MM.1S (cell line): ENCODE measurements around the gene HSF2.

Experiments
- DNase-seq: peaks from one replicate; pipeline ENCODE4 v3.0.0-alpha.2; 2015
- H2AFZ ChIP-seq: fragments of 300-600 bp; sonication (generic); 2 replicates; pipeline ENCODE4 v1.6.0; 2016; ENCODE audit warnings: antibody characterized with exemption, low read length
- H3F3A ChIP-seq: fragments of 300-600 bp; sonication (generic); 2 replicates; pipeline ENCODE4 v1.6.1; 2016; ENCODE audit warnings: mild to moderate bottlenecking, antibody characterized with exemption, low read length, moderate library complexity, mixed read lengths; ENCODE audit not compliant: insufficient read depth
- H3K27ac ChIP-seq: fragments of 300-600 bp; sonication (generic); 2 replicates; pipeline ENCODE4 v1.5.1; 2016; ENCODE audit warnings: mild to moderate bottlenecking, low read length
- H3K27me3 ChIP-seq: fragments of 300-600 bp; sonication (generic); replicated peaks from 2 replicates; pipeline ENCODE4 v1.6.0; 2016; ENCODE audit warnings: low read length; ENCODE audit not compliant: insufficient read depth
- H3K36me3 ChIP-seq: fragments of 300-600 bp; sonication (generic); replicated peaks from 2 replicates; pipeline ENCODE4 v1.6.1; 2016; ENCODE audit warnings: mild to moderate bottlenecking, low read length, mixed read lengths; ENCODE audit not compliant: insufficient read depth
- H3K4me1 ChIP-seq: fragments of 300-600 bp; sonication (generic); 2 replicates; pipeline ENCODE4 v1.6.1; 2016; ENCODE audit warnings: low read length, mixed read lengths
- H3K4me2 ChIP-seq: fragments of 300-600 bp; sonication (generic); 2 replicates; pipeline ENCODE4 v1.6.0; 2016; ENCODE audit warnings: low read depth, low read length
- H3K4me3 ChIP-seq: fragments of 300-600 bp; sonication (generic); 2 replicates; pipeline ENCODE4 v1.5.1; 2016; ENCODE audit warnings: low read length, mixed read lengths
- H3K79me2 ChIP-seq: fragments of 300-600 bp; sonication (generic); 2 replicates; pipeline ENCODE4 v1.6.1; 2016; ENCODE audit warnings: mixed run types, low read length, mixed read lengths
- H3K9ac ChIP-seq: fragments of 300-600 bp; sonication (generic); 2 replicates; pipeline ENCODE4 v1.6.1; 2016; ENCODE audit warnings: low read length, mixed read lengths
- H3K9me2 ChIP-seq: fragments of 300-600 bp; sonication (generic); replicated peaks from 2 replicates; pipeline ENCODE4 v1.6.1; 2016; ENCODE audit warnings: mild to moderate bottlenecking, low read length, mixed read lengths; ENCODE audit not compliant: insufficient read depth
- H3K9me3 ChIP-seq: fragments of 300-600 bp; sonication (generic); replicated peaks from 2 replicates; pipeline ENCODE4 v1.6.1; 2016; ENCODE audit warnings: mild to moderate bottlenecking, low read length, mixed read lengths; ENCODE audit not compliant: insufficient read depth
- H4K20me1 ChIP-seq: fragments of 300-600 bp; sonication (generic); 2 replicates; pipeline ENCODE4 v1.6.1; 2016; ENCODE audit warnings: mild to moderate bottlenecking, low read length, moderate library complexity, mixed read lengths; ENCODE audit not compliant: insufficient read depth
- CTCF ChIP-seq: fragments of 300-600 bp; sonication (generic); IDR thresholded peaks from 2 replicates; pipeline ENCODE4 v1.5.1; 2016; ENCODE audit warnings: antibody characterized with exemption, low read length, mixed read lengths
- EZH2 ChIP-seq: fragments of 300-600 bp; sonication (generic); optimal IDR thresholded peaks from 2 replicates; pipeline ENCODE3; 2017; ENCODE audit warnings: low read depth, mild to moderate bottlenecking, antibody characterized with exemption, low read length, mixed read lengths
- EZH2phosphoT487 ChIP-seq: fragments of 300-600 bp; sonication (generic); IDR thresholded peaks from 2 replicates; pipeline ENCODE4 v1.6.1; 2018; ENCODE audit warnings: antibody characterized with exemption, low read length

HSF2 gene

DNA sequence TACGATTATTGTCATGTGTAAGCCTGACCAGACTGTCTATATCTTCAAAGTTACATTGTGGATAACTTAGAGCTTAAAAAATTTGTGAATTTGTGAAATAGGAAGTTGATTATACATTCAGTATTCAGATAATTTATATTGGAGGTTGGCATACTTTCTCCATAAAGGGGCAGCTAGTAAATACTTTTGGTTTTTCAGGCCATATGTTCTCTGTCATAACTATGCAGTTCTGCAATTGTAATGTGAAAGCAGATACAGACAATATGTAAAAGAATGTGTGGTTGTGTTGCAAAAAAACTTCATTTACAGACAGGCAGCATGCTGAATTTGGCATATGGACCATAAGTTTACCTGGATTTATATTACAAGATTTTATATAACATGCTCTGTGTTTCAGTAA lies 29.3 kb downstream of the HSF2 start:
- no peak for TF ChIP-seq CTCF
- TF ChIP-seq EZH2phosphoT487 = no peak
- no peak for TF ChIP-seq EZH2

DNA sequence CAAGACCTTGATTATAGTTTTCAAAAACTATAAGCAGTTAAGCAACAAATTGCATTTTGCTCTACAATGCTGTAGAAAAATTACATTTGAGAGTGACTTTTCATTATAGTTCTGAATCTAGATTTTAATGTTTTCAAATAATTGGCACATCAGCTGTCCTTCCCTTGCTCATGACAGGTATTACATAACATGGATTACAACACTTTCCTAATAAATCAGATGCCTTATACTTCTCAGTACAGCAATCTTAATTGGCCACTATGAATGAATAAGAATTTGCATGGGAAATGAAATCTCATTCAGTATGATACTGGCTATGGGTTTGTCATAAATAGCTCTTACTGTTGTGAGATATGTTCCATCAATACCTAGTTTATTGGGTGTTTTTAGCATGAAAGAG lies 29.9 kb downstream of the HSF2 start:
- Histone ChIP-seq H2AFZ (no peak overlapping the region), H3K27ac (no peak overlapping the region), H3K36me3 (peaks cover 10% of the 10 kb centered on the region; the same call in 1 of the 2 replicates), H3K4me2 (no peak overlapping the region), H3K79me2 (no peaks in the 10 kb centered on the region), H3F3A (no peaks in the 10 kb centered on the region), H3K27me3 (no peaks in the 10 kb centered on the region), H4K20me1 (no peaks in the 10 kb centered on the region), H3K4me1 (no peaks in the 10 kb centered on the region), H3K9me3 (no peaks in the 10 kb centered on the region), H3K9ac (no peak overlapping the region), H3K4me3 (no peak overlapping the region), H3K9me2 (no peaks in the 10 kb centered on the region)
- TF ChIP-seq EZH2 (no peak), CTCF (no peak), EZH2phosphoT487 (no peak)
- DNase-seq = no peak

More for the DNA sequence above, 29.3 kb downstream of the HSF2 start:
- Histone ChIP-seq H2AFZ (no peak overlapping the region), H3K27me3 (no peaks in the 10 kb centered on the region), H3K9me3 (no peaks in the 10 kb centered on the region), H3K4me2 (no peak overlapping the region), H3K9me2 (no peaks in the 10 kb centered on the region), H3F3A (no peaks in the 10 kb centered on the region), H3K36me3 (peaks cover 10% of the 10 kb centered on the region; the same call in 1 of the 2 replicates), H3K9ac (no peak overlapping the region), H3K4me1 (no peaks in the 10 kb centered on the region), H3K79me2 (no peaks in the 10 kb centered on the region), H3K27ac (no peak overlapping the region), H4K20me1 (no peaks in the 10 kb centered on the region), H3K4me3 (no peak overlapping the region)
- no peak for DNase-seq

- Histone ChIP-seq H3K9ac (no peak overlapping the region), H3K79me2 (no peaks in the 10 kb centered on the region), H3K4me2 (no peak overlapping the region), H3K4me1 (no peaks in the 10 kb centered on the region), H3K9me2 (no peaks in the 10 kb centered on the region), H3K9me3 (no peaks in the 10 kb centered on the region), H3K4me3 (no peak overlapping the region), H3K36me3 (peaks cover 10% of the 10 kb centered on the region; the same call in 1 of the 2 replicates), H3F3A (no peaks in the 10 kb centered on the region), H2AFZ (no peak overlapping the region), H4K20me1 (no peaks in the 10 kb centered on the region), H3K27me3 (no peaks in the 10 kb centered on the region), H3K27ac (no peak overlapping the region)
- no peak for DNase-seq
- TF ChIP-seq EZH2 (no peak), EZH2phosphoT487 (no peak), CTCF (no peak)
These were observed 32.3 kb downstream of the HSF2 start for GRCh38 chr6:122431780-122432179.
